Ishikawa (cell line): ENCODE measurements around the gene CUEDC1.

Source experiments
- CEBPB ChIP-seq: IDR thresholded peaks from 2 replicates; pipeline ENCODE4 v1.6.1; 2012
- CREB1 ChIP-seq: IDR thresholded peaks from 2 replicates; pipeline ENCODE4 v1.6.1; 2012; ENCODE audit warnings: low read depth
- EGR1 ChIP-seq: IDR thresholded peaks from 2 replicates; pipeline ENCODE4 v1.6.1; 2012
- EP300 ChIP-seq: IDR thresholded peaks from 2 replicates; pipeline ENCODE4 v1.6.1; 2012; ENCODE audit warnings: borderline replicate concordance
- FOXM1 ChIP-seq: IDR thresholded peaks from 2 replicates; pipeline ENCODE4 v1.6.1; 2012; ENCODE audit warnings: low read depth, borderline replicate concordance
- MAX ChIP-seq: IDR thresholded peaks from 2 replicates; pipeline ENCODE4 v1.6.1; 2012
- NFIC ChIP-seq: IDR thresholded peaks from 2 replicates; pipeline ENCODE4 v1.6.1; 2012
- RAD21 ChIP-seq: IDR thresholded peaks from 2 replicates; pipeline ENCODE4 v1.6.1; 2012; ENCODE audit warnings: low read depth
- REST ChIP-seq: IDR thresholded peaks from 2 replicates; pipeline ENCODE4 v1.6.1; 2012; ENCODE audit warnings: low read depth, mild to moderate bottlenecking
- TAF1 ChIP-seq: IDR thresholded peaks from 2 replicates; pipeline ENCODE4 v1.6.1; 2012; ENCODE audit warnings: low read depth, mild to moderate bottlenecking
- TCF12 ChIP-seq: IDR thresholded peaks from 2 replicates; pipeline ENCODE4 v1.6.1; 2012; ENCODE audit warnings: low read depth
- TEAD4 ChIP-seq: IDR thresholded peaks from 2 replicates; pipeline ENCODE4 v1.6.1; 2012
- USF1 ChIP-seq: IDR thresholded peaks from 2 replicates; pipeline ENCODE4 v1.6.1; 2012
- YY1 ChIP-seq: IDR thresholded peaks from 2 replicates; pipeline ENCODE4 v1.6.1; 2012; ENCODE audit warnings: low read depth
- ZBTB7A ChIP-seq: IDR thresholded peaks from 2 replicates; pipeline ENCODE4 v1.6.1; 2012; ENCODE audit warnings: low read depth

CUEDC1 gene

GRCh38 chr17:57993471-57994365 is 38.5 kb upstream of the CUEDC1 start:
- no peak for TF ChIP-seq RAD21
- no peak for TF ChIP-seq TCF12
- TF ChIP-seq CEBPB, result no peak
- TF ChIP-seq ZBTB7A, result no peak
- no peak for TF ChIP-seq YY1
- no peak for TF ChIP-seq NFIC
- no peak for TF ChIP-seq EGR1
- no peak for TF ChIP-seq MAX
- no peak for TF ChIP-seq FOXM1
- no peak for TF ChIP-seq CREB1
- no peak for TF ChIP-seq REST

GRCh38 chr17:57991537-57991936 is 36.3 kb upstream of the CUEDC1 start:
- TF ChIP-seq CEBPB (no peak), TEAD4 (no peak), TCF12 (no peak), CREB1 (no peak), NFIC (no peak), USF1 (no peak), RAD21 (no peak), EP300 (no peak), REST (no peak), EGR1 (no peak), YY1 (no peak), MAX (no peak), FOXM1 (no peak), TAF1 (no peak), ZBTB7A (no peak)

- TF ChIP-seq ZBTB7A (no peak), FOXM1 (no peak), RAD21 (no peak), YY1 (no peak), TAF1 (no peak), CEBPB (no peak), EGR1 (no peak), CREB1 (no peak), MAX (no peak), USF1 (no peak), TCF12 (no peak), NFIC (no peak), TEAD4 (no peak), EP300 (no peak), REST (no peak)
These were observed 34.8 kb upstream of the CUEDC1 start for GRCh38 chr17:57990037-57990436.
